Right lobe of liver (tissue), 6 donors: ENCODE data around the gene SPATA18. TPM values are rescaled to one million over a fixed set of nuclear protein-coding genes. Genes with fewer than 3 reads are reported as not detected.

ENCODE experiments used
- ATAC-seq, 4 donors: fragments of 200-7000 bp; cut with Tn5 transposase; one replicate each; pipeline ENCODE4 v1.9.1; 2020; ENCODE audit warnings: mild to moderate bottlenecking in 4 of 4, moderate library complexity in 4 of 4
- DNase-seq, 3 donors: peaks; one replicate each; pipeline ENCODE4 v3.0.0-alpha.2; 2020
- H3K27ac ChIP-seq, 3 donors: fragments of 200-600 bp; one replicate each; pipeline ENCODE4 v1.8.0; 2022
- H3K27me3 ChIP-seq, 2 donors: fragments of 200-600 bp; one replicate each; pipeline ENCODE4 v1.8.0; 2022
- H3K36me3 ChIP-seq, 4 donors: fragments of 200-600 bp; sonication (generic) in 1 of 4; one replicate each; pipeline versions ENCODE4 v1.5.1 to v1.8.0; 2017 to 2022; ENCODE audit warnings: control low read depth in 1 of 4
- H3K4me1 ChIP-seq, 4 donors: fragments of 200-600 bp; sonication (generic) in 1 of 4; one replicate each; pipeline versions ENCODE4 v1.5.1 to v1.8.0; 2017 to 2022; ENCODE audit warnings: control low read depth in 1 of 4
- H3K4me3 ChIP-seq, 3 donors: fragments of 200-600 bp; one replicate each; pipeline ENCODE4 v1.8.0; 2022
- H3K9me3 ChIP-seq, 4 donors: fragments of 200-600 bp; sonication (generic) in 1 of 4; one replicate each; pipeline versions ENCODE4 v1.5.1 to v1.8.0; 2017 to 2022; ENCODE audit warnings: control low read depth in 1 of 4
- POLR2A ChIP-seq: fragments of 450-650 bp; IDR thresholded peaks from one replicate; pipeline ENCODE4 v1.6.1; 2017; ENCODE audit warnings: antibody characterized with exemption, mild to moderate bottlenecking
- WGBS: methylation state at CpG from one replicate; pipeline ENCODE4 v1.1.6; 2018; ENCODE audit warnings: low coverage, low lambda C conversion rate; ENCODE audit not compliant: insufficient coverage; ENCODE audit errors: missing lambda C conversion rate; 5-methylcytosine and 5-hydroxymethylcytosine counted together
- intact Hi-C, 2 donors: fragments of 100-400 bp; cut with DNase I; formaldehyde crosslinking; loops; one replicate each; pipeline versions ENCODE4 v1.11.2 to v1.14.1; 2022
- total RNA-seq, 6 experiments: library from RNA; depleted of rRNA in 2 of 6; stranded (reverse); fragments of >200 nt in 2 of 6; fragmentation: NEBNext Ultra II Directional in 3 of 6; extraction: Animal tissue kit (Norgen Biotek cat#: 25700) in 3 of 6; gene quantifications; one replicate each; pipeline versions ENCODE4 v1.1.0 to v1.2.4, GENCODE V29; 2016 to 2023
- TF ChIP-seq, protein P1 (sequence below), 4 donors: fragments of 200-600 bp in 3 of 4; fragments of 450-650 bp in 1 of 4; IDR thresholded peaks; one replicate each; pipeline versions ENCODE4 v1.5.1 to v1.8.0; 2016 to 2022; ENCODE audit warnings: antibody characterized with exemption in 4 of 4, mild to moderate bottlenecking in 2 of 4
- donor health status: DM: no; HTN: yes; CAD: no.
- donor health status: DM: no; HTN: no; CAD: no.
- donor health status: DM: no; HTN: no; CAD: no.
- donor health status: DM: no; HTN: yes; CAD: no.
- donor health status: DM: no; HTN: yes; CAD: no.

Gene SPATA18
- total RNA-seq, 6 experiments from 2014 or later: 1.6 to 2.9 (median 2.3) TPM

DNA sequence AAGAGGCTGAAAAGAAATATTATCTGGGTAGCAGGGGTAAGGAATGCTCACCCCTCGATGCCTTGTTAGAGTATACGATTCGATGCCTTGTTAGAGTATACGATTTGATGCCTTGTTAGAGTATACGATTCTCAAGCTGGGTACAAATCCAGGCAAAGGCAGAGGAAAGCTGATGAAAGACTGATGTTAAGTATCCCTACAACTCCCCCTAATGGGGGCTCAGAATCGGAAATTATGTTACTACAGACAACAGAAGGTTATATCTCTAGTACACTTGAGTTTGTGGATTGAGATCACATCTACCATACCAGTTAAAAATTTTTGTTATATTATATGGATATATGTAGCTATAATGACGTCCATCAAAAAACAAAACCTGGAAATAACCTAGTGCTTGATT, 35.7 kb upstream of the SPATA18 start:
- ATAC-seq (peak; percentile 77 to 79 (median 78)), DNase-seq (no peak)
- Histone ChIP-seq H3K27ac (no peak overlapping the region), H3K4me1 (no peaks in the 10 kb centered on the region), H3K36me3 (no peaks in the 10 kb centered on the region), H3K27me3 (no peaks in the 10 kb centered on the region), H3K4me3 (no peak overlapping the region), H3K9me3 (no peaks in the 10 kb centered on the region)
- 36% methylated on average over 7 of the region's 7 CpGs for WGBS
- intact Hi-C loops: loop anchor here in 1 of 2 donors (10.0 kb wide), 1 partner anchor 131 kb away; no protein-coding TSS in a partner anchor
- TF ChIP-seq, protein P1, sequence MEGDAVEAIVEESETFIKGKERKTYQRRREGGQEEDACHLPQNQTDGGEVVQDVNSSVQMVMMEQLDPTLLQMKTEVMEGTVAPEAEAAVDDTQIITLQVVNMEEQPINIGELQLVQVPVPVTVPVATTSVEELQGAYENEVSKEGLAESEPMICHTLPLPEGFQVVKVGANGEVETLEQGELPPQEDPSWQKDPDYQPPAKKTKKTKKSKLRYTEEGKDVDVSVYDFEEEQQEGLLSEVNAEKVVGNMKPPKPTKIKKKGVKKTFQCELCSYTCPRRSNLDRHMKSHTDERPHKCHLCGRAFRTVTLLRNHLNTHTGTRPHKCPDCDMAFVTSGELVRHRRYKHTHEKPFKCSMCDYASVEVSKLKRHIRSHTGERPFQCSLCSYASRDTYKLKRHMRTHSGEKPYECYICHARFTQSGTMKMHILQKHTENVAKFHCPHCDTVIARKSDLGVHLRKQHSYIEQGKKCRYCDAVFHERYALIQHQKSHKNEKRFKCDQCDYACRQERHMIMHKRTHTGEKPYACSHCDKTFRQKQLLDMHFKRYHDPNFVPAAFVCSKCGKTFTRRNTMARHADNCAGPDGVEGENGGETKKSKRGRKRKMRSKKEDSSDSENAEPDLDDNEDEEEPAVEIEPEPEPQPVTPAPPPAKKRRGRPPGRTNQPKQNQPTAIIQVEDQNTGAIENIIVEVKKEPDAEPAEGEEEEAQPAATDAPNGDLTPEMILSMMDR (IDR thresholded peaks at IDR 0.05): peak in 3 of 4 donors; percentile 37 to 46 (median 38)
- TF ChIP-seq POLR2A: no peak

DNA sequence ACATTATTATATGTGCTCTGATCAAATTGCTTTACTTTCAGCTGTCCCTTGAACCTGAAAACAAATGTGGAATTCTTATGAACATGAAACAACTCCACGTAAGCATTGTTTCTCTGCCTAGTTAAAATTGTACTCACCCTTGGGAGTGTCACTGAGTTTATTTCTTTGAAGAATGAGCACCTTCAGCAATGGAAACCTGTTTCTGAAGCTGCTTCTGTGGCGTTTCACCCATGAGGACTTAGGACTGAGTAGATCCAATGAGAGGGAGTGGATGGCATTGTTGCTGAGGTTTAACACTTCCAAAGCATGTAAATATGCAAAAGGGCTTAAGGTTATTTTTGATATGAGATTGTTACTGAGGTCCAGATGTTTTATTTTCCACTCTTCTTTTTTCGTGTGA, 34.1 kb upstream of the SPATA18 start:
- Histone ChIP-seq H3K4me3 (no peak overlapping the region), H3K9me3 (no peaks in the 10 kb centered on the region), H3K27me3 (no peaks in the 10 kb centered on the region), H3K27ac (no peak overlapping the region), H3K36me3 (no peaks in the 10 kb centered on the region), H3K4me1 (no peaks in the 10 kb centered on the region)
- intact Hi-C loops: loop anchor here in 1 of 2 donors (10.0 kb wide), 1 partner anchor 132 kb away; no protein-coding TSS in a partner anchor
- TF ChIP-seq, protein P1 (IDR thresholded peaks at IDR 0.05): no peak
- TF ChIP-seq POLR2A: no peak
- 67% methylated on average over 3 of the region's 3 CpGs for WGBS
- ATAC-seq (no peak), DNase-seq (no peak)

DNA sequence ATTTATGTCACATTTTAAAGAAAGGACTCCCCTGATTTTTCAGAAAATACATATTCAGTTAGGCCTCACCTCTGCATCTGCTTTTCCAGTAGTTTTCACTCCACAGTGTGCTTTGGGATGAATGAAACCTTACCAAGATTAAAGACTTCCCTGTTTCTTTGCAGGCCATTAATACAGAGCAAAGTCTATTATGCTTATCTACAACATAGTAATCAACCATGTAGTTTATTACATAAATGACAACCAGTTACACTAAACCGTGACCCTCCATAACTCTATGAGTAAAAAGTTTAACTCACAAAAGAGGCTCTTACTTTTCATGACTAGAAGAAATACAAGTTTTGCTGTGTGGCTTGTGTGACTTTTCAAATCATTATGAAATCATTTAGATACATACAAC, 33.3 kb upstream of the SPATA18 start:
- H3K9me3 ChIP-seq: no peaks in the 10 kb centered on the region
- H3K4me1 ChIP-seq: no peaks in the 10 kb centered on the region
- no peaks in the 10 kb centered on the region for H3K27me3 ChIP-seq
- DNase-seq (no peak), ATAC-seq (no peak)
- no peaks in the 10 kb centered on the region for H3K36me3 ChIP-seq
- TF ChIP-seq POLR2A: no peak
- TF ChIP-seq, protein P1 (IDR thresholded peaks at IDR 0.05): no peak
- no peak overlapping the region for H3K4me3 ChIP-seq
- WGBS: 38% methylated on average over 1 of the region's 1 CpG
- intact Hi-C loops: loop anchor here in 1 of 2 donors (10.0 kb wide), 1 partner anchor 133 kb away; no protein-coding TSS in a partner anchor
- no peak overlapping the region for H3K27ac ChIP-seq

DNA sequence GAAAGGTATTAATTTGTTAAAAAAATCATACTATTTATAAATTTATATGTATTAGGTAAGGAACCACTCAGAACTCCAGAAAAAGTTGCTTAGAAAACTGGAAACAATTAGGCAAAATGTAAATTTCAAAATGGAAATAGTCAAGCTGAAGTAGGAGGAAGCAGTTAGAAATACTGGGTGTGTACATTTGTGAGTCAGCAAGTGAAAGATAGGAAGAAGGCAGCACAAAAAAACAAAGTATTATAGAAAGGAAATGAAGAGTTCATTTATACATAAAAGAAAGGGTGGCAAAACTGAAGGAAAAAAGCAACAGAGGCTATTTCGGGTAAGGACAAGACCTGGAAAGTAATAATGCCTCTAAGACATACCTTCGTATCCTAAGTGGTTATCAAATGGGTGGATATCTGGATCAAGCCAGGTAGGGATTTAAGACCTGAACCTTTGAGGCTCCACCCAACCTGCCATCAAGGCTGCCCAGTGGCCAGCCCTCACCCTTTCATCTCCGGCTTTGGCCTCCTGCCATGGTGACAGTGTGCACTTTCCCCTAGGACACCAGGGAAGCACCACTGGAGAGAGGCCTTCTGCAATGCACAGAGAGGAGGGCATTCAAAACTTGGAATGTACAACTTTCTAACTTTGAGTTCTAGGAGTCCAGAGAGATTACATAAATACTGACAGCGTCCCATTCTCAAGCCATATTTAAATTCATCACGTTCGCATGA, 31.0 kb upstream of the SPATA18 start, which contains the start of gene LRRC66:
Gene LRRC66 (minus strand): TSS at position 428 of the 722 bp plus-strand sequence. CDS start 2,750 bp downstream, outside the sequence.
- TF ChIP-seq, protein P1 (IDR thresholded peaks at IDR 0.05): no peak
- TF ChIP-seq POLR2A: no peak
- Histone ChIP-seq H3K4me1 (no peaks in the 10 kb centered on the region), H3K36me3 (no peaks in the 10 kb centered on the region), H3K4me3 (no peak within 1 kb of the TSS), H3K27me3 (no peaks in the 10 kb centered on the region), H3K27ac (no peak within 1 kb of the TSS), H3K9me3 (no peaks in the 10 kb centered on the region)
- intact Hi-C loops: loop anchor here in 1 of 2 donors (10.0 kb wide), 2 partner anchors 115 to 135 kb away; no protein-coding TSS in a partner anchor
- peak; percentile 72 to 88 (median 82) for ATAC-seq
- peak; percentile 54 to 63 (median 61) for DNase-seq
- WGBS: 81% methylated on average over 5 of the region's 6 CpGs
